Stimulated activated naive CD8-positive, alpha-beta T cell treated with anti-CD3 and anti-CD28 coated beads, Interleukin-15, Interleukin-2, amounts not matched to agents 100 U/mL and 50 U/mL, for 24 hours (primary cell): ENCODE data around the gene LAMA3.

Experiments
- ATAC-seq: fragments of 150-1000 bp; cut with Tn5 transposase; one replicate; pipeline ENCODE4 v1.10.0; 2021
- DNase-seq: peaks from one replicate; pipeline ENCODE4 v3.0.0; 2021

The LAMA3 gene

GRCh38 chr18:23819001-23819400 is 129.7 kb downstream of the LAMA3 start:
- ATAC-seq (no peak), DNase-seq (no peak)

GRCh38 chr18:23822590-23823385 is 133.5 kb downstream of the LAMA3 start:
- DNase-seq (no peak), ATAC-seq (no peak)

GRCh38 chr18:23824240-23824639 is 135.0 kb downstream of the LAMA3 start:
- ATAC-seq (no peak), DNase-seq (no peak)

GRCh38 chr18:23824669-23825068 is 135.4 kb downstream of the LAMA3 start:
- no peak for DNase-seq

GRCh38 chr18:23825496-23825895 is 136.2 kb downstream of the LAMA3 start:
- DNase-seq, result no peak
- no peak for ATAC-seq

More at GRCh38 chr18:23824669-23825068, 135.4 kb downstream of the LAMA3 start:
- ATAC-seq, result no peak

- no peak for DNase-seq
- peak; percentile 56 for ATAC-seq
Measured at GRCh38 chr18:23825978-23826405, 136.7 kb downstream of the LAMA3 start.

GRCh38 chr18:23826850-23827620 is 137.8 kb downstream of the LAMA3 start:
- ATAC-seq (no peak), DNase-seq (no peak)

GRCh38 chr18:23827681-23828080 is 138.4 kb downstream of the LAMA3 start:
- DNase-seq (no peak), ATAC-seq (no peak)

GRCh38 chr18:23828426-23828825 is 139.2 kb downstream of the LAMA3 start:
- ATAC-seq (peak; percentile 98), DNase-seq (peak; percentile 19)

GRCh38 chr18:23832911-23833310 is 143.7 kb downstream of the LAMA3 start:
- ATAC-seq (no peak), DNase-seq (no peak)

- ATAC-seq, result no peak
- no peak for DNase-seq
Measured at GRCh38 chr18:23833714-23834113, 144.5 kb downstream of the LAMA3 start.

GRCh38 chr18:23835091-23835490 is 145.8 kb downstream of the LAMA3 start:
- ATAC-seq (no peak), DNase-seq (no peak)

- ATAC-seq (no peak), DNase-seq (no peak)
Measured at GRCh38 chr18:23835506-23835905, 146.3 kb downstream of the LAMA3 start.

- DNase-seq (peak; percentile 19), ATAC-seq (no peak)
Measured at GRCh38 chr18:23837591-23837990, 148.3 kb downstream of the LAMA3 start.

GRCh38 chr18:23838233-23838632 is 149.0 kb downstream of the LAMA3 start:
- DNase-seq (no peak), ATAC-seq (no peak)

GRCh38 chr18:23838801-23839366 is 149.6 kb downstream of the LAMA3 start:
- DNase-seq, result no peak
- ATAC-seq, result peak; percentile 46

GRCh38 chr18:23842305-23842704 is 153.1 kb downstream of the LAMA3 start:
- no peak for DNase-seq
- no peak for ATAC-seq

- no peak for DNase-seq
- ATAC-seq, result no peak
Measured at GRCh38 chr18:23844991-23845680, 155.9 kb downstream of the LAMA3 start.

GRCh38 chr18:23845988-23846630 is 156.9 kb downstream of the LAMA3 start:
- DNase-seq (no peak), ATAC-seq (no peak)

- ATAC-seq, result no peak
- DNase-seq, result no peak
Measured at GRCh38 chr18:23847321-23847986, 158.2 kb downstream of the LAMA3 start.

GRCh38 chr18:23849141-23849540 is 159.9 kb downstream of the LAMA3 start:
- DNase-seq (no peak), ATAC-seq (no peak)
